AG04450 (cell line): Measurements from ENCODE around the gene NDUFB2. TPM values are rescaled to one million over a fixed set of nuclear protein-coding genes. Genes with fewer than 3 reads are reported as not detected.

ENCODE experiments used
- CTCF ChIA-PET: fragments of 300-600, 350-600 bp; formaldehyde crosslinking; extraction: SDS; loops from one replicate; lab custom pipeline; 2022; ENCODE audit warnings: antibody characterized with exemption, inconsistent platforms; lab: Charles Lee
- POLR2A ChIA-PET: fragments of 350-600 bp; formaldehyde crosslinking; extraction: SDS; loops from one replicate; lab custom pipeline; 2021; ENCODE audit warnings: antibody characterized with exemption, inconsistent platforms; lab: Yijun Ruan, JAX
- DNase-seq: peaks from one replicate; pipeline ENCODE4 v3.0.0-alpha.2; 2011; ENCODE audit warnings: low read depth, low spot score
- H3K27ac ChIP-seq: one replicate; pipeline ENCODE4 v1.5.1; 2012; ENCODE audit warnings: low read depth, low read length, control low read depth
- H3K27me3 ChIP-seq: one replicate; pipeline ENCODE4 v1.6.0; 2012; ENCODE audit warnings: low read length; ENCODE audit not compliant: control insufficient read depth, insufficient read depth
- H3K4me3 ChIP-seq: 2 replicates; pipeline ENCODE4 v1.5.1; 2011; ENCODE audit warnings: mild to moderate bottlenecking, low read depth, low read length, control low read depth
- H3K9me3 ChIP-seq: 2 replicates; pipeline ENCODE4 v1.5.1; 2012; ENCODE audit warnings: low read length; ENCODE audit not compliant: control insufficient read depth, insufficient read depth
- CTCF ChIP-seq: IDR thresholded peaks from 2 replicates; pipeline ENCODE4 v1.5.1; 2011; ENCODE audit warnings: low read depth, low read length, control low read depth, inconsistent platforms
- polyA plus RNA-seq: library from polyadenylated mRNA; depleted of rRNA; stranded (reverse); fragments of >200 nt; gene quantifications from 2 replicates; pipeline ENCODE4 v1.2.3, GENCODE V29; 2011

Gene NDUFB2
- polyA plus RNA-seq, 1 experiment: 218 TPM

DNA sequence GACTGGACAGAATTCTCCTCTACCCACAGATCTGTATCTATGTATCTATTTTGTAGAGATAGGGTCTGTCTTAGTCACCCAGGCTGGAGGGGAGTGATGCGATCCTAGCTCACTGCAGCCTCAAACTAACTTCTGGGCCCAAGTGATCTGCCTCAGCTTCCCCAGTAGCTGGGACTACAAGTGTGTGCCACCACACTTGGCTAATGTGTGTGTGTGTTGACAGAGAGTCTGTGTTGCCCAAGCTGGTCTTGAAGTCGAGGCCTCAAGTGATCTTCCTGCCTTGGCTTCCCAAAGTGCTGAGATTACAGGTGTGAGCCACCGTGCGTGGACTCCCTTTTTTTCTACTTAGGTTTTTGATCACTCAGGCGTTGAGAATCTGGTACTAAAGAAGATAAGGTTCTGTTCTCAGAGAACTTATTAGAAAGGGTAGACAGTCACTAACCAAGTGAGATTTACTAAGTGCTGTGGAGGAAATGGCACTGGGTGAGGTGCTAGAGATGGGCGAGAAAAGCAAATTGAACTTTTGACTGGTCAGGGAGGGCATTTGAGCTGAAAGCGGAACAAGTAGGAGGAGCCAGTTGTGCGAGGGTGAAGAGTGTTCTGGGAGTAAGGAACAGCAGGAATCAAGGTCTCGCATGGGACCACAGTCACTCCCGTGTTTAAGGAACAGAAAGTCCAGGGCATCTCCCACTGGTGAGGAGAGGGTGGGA lies 18.0 kb downstream of the NDUFB2 start:
- no peak for DNase-seq
- TF ChIP-seq CTCF: no peak
- H3K4me3 ChIP-seq: no peak overlapping the region
- H3K27me3 ChIP-seq: no peaks in the 10 kb centered on the region
- H3K9me3 ChIP-seq: no peaks in the 10 kb centered on the region
- POLR2A ChIA-PET: no interaction called here
- CTCF ChIA-PET: interaction anchor here (0.7 kb wide), 1 partner anchor 12 kb away, joined by 5 read pairs; no protein-coding TSS in a partner anchor
- H3K27ac ChIP-seq: no peak overlapping the region

DNA sequence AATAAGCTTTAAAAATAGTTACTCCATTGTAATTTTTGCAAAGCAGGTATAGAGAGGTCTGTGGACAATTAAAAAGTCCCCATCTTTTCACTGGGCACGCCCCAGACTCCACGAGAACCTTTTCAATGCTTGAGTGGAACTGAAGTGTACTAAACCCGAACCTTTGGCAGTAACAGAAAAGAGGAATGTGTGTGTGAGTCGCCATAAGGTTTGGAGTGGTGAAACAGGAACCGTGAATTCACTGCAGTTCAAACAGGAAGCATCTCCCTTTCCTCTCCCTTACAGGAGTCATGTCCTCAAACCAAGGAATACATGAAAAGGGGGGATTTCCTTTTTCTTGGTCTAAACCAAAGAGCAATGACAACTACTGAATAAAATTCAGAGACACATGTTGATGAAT lies 23.2 kb downstream of the NDUFB2 start:
- no peak overlapping the region for H3K27ac ChIP-seq
- no peak overlapping the region for H3K4me3 ChIP-seq
- no peaks in the 10 kb centered on the region for H3K27me3 ChIP-seq
- no peaks in the 10 kb centered on the region for H3K9me3 ChIP-seq
- CTCF ChIA-PET: no interaction called here
- no peak for TF ChIP-seq CTCF
- no peak for DNase-seq
- POLR2A ChIA-PET: no interaction called here

GRCh38 chr7:140722254-140722653 lies 25.7 kb downstream of the NDUFB2 start:
- Histone ChIP-seq H3K27me3 (no peaks in the 10 kb centered on the region), H3K27ac (no peak overlapping the region), H3K4me3 (no peak overlapping the region), H3K9me3 (no peaks in the 10 kb centered on the region)
- no peak for TF ChIP-seq CTCF
- CTCF ChIA-PET: no interaction called here
- no peak for DNase-seq
- POLR2A ChIA-PET: no interaction called here

DNA sequence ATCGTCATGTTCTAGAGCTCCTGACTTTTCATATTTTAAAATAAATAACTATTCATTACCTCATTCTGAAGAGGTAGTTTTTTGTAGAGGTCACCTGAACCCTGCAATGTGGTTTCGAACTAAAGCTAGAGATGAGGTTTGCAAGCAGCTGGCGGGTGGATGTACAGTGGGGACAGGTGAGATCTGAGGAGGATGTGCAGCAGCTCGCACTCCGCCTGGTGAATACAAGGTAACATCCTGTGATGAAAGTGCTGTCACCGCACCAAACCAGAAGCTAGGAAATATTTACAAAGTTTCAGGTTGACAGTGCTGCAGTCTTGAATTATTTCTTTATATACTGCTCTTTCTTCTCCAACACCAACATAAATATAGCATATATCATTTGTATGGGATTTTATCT lies 26.5 kb downstream of the NDUFB2 start:
- Histone ChIP-seq H3K9me3 (no peaks in the 10 kb centered on the region), H3K4me3 (no peak overlapping the region), H3K27me3 (no peaks in the 10 kb centered on the region), H3K27ac (no peak overlapping the region)
- DNase-seq: no peak
- TF ChIP-seq CTCF: no peak
- ChIA-PET POLR2A (no interaction called here), CTCF (no interaction called here)

DNA sequence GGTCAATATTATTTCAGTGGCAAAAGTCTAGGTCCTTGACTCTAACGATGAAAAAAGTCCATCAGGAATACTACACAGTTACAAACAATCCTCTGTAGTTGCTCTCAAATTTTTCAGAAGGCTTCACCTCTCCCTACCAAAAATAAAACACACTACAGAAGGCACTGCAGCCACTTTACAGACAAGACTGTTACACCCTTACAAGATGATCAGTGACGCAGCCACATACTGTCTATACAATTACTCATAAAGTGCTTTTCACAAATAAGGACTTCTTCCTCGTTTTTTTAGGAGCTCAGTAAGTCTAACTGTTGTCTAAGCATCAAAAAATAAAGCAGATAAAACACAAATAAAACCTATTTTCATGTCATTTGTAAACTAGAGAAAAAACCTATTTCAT lies 27.1 kb downstream of the NDUFB2 start:
- CTCF ChIA-PET: no interaction called here
- DNase-seq: no peak
- H3K27me3 ChIP-seq: no peaks in the 10 kb centered on the region
- no peaks in the 10 kb centered on the region for H3K9me3 ChIP-seq
- TF ChIP-seq CTCF: no peak
- no peak overlapping the region for H3K27ac ChIP-seq
- no peak overlapping the region for H3K4me3 ChIP-seq
- POLR2A ChIA-PET: no interaction called here
